ENCODE data around the gene NPBWR2. TPM values are rescaled to one million over a fixed set of nuclear protein-coding genes. Genes with fewer than 3 reads are reported as not detected.

NPBWR2 gene
- total RNA-seq, 1 donor from 2014 or later, result not detected

GRCh38 chr20:64113444-64113775, 6.0 kb upstream of the NPBWR2 start:
- Histone ChIP-seq H3K4me3 (no peak overlapping the region), H3K27ac (no peak overlapping the region), H3K4me1 (no peaks in the 10 kb centered on the region), H3K9me3 (no peaks in the 10 kb centered on the region), H3K36me3 (no peaks in the 10 kb centered on the region), H3K27me3 (no peaks in the 10 kb centered on the region)
- DNase-seq, result no peak
- ATAC-seq, result no peak
- intact Hi-C loops (cut with DNase I), result no loop called here
- TF ChIP-seq CTCF (IDR thresholded peaks at IDR 0.05), result no peak

- intact Hi-C loops (cut with DNase I), result no loop called here
- no peak for TF ChIP-seq CTCF (IDR thresholded peaks at IDR 0.05)
- no peaks in the 10 kb centered on the region for H3K36me3 ChIP-seq
- H3K4me1 ChIP-seq, result no peaks in the 10 kb centered on the region
- no peak overlapping the region for H3K27ac ChIP-seq
- H3K4me3 ChIP-seq, result no peak overlapping the region
- H3K27me3 ChIP-seq, result no peaks in the 10 kb centered on the region
- peak; percentile 60 for DNase-seq
- no peak for ATAC-seq
- H3K9me3 ChIP-seq, result no peaks in the 10 kb centered on the region
These were observed 5.5 kb upstream of the NPBWR2 start for GRCh38 chr20:64112691-64113443.

- ATAC-seq (no peak), DNase-seq (peak; percentile 61)
- Histone ChIP-seq H3K27ac (no peak overlapping the region), H3K36me3 (no peaks in the 10 kb centered on the region), H3K9me3 (no peaks in the 10 kb centered on the region), H3K4me1 (no peaks in the 10 kb centered on the region), H3K4me3 (no peak overlapping the region), H3K27me3 (no peaks in the 10 kb centered on the region)
- TF ChIP-seq CTCF (IDR thresholded peaks at IDR 0.05), result no peak
- intact Hi-C loops (cut with DNase I), result no loop called here
These were observed 4.7 kb upstream of the NPBWR2 start for GRCh38 chr20:64111841-64112641.

GRCh38 chr20:64110411-64111068, 3.2 kb upstream of the NPBWR2 start:
- Histone ChIP-seq H3K36me3 (no peaks in the 10 kb centered on the region), H3K27ac (no peak overlapping the region), H3K27me3 (no peaks in the 10 kb centered on the region), H3K4me1 (no peaks in the 10 kb centered on the region), H3K9me3 (no peaks in the 10 kb centered on the region), H3K4me3 (no peak overlapping the region)
- no peak for ATAC-seq
- no peak for TF ChIP-seq CTCF (IDR thresholded peaks at IDR 0.05)
- intact Hi-C loops (cut with DNase I), result no loop called here
- DNase-seq, result peak; percentile 52

- no peaks in the 10 kb centered on the region for H3K9me3 ChIP-seq
- H3K36me3 ChIP-seq, result no peaks in the 10 kb centered on the region
- no peak overlapping the region for H3K27ac ChIP-seq
- no peaks in the 10 kb centered on the region for H3K4me1 ChIP-seq
- no peak overlapping the region for H3K4me3 ChIP-seq
- TF ChIP-seq CTCF (IDR thresholded peaks at IDR 0.05), result no peak
- DNase-seq, result peak; percentile 63
- intact Hi-C loops (cut with DNase I), result no loop called here
- no peak for ATAC-seq
- H3K27me3 ChIP-seq, result no peaks in the 10 kb centered on the region
These were observed 2.5 kb upstream of the NPBWR2 start for GRCh38 chr20:64109831-64110391.

Measured in upper lobe of right lung (tissue), 1 donor.